DND-41 (cell line): ENCODE measurements around the gene FBN1.

Experiments used
- CTCF ChIP-seq: IDR thresholded peaks from 2 replicates; pipeline ENCODE4 v1.5.1; 2012; ENCODE audit warnings: borderline replicate concordance, low read length, moderate library complexity, mild to moderate bottlenecking; ENCODE audit not compliant: poor library complexity, severe bottlenecking; ENCODE audit errors: extremely low read depth
- EZH2 ChIP-seq: IDR thresholded peaks from 3 replicates; pipeline ENCODE4 v1.6.1; 2012; ENCODE audit warnings: borderline replicate concordance, low read depth, mild to moderate bottlenecking, moderate library complexity, low read length, inconsistent platforms; ENCODE audit not compliant: severe bottlenecking

GRCh38 chr15:48470096-48470495 is 175.4 kb downstream of the FBN1 start:
- TF ChIP-seq EZH2: no peak
- TF ChIP-seq CTCF: no peak
